Measurements from ENCODE around the gene TMEM61.

Gene TMEM61

GRCh38 chr1:55040083-55040932, 59.9 kb downstream of the TMEM61 start:
- no peak for DNase-seq

DNA sequence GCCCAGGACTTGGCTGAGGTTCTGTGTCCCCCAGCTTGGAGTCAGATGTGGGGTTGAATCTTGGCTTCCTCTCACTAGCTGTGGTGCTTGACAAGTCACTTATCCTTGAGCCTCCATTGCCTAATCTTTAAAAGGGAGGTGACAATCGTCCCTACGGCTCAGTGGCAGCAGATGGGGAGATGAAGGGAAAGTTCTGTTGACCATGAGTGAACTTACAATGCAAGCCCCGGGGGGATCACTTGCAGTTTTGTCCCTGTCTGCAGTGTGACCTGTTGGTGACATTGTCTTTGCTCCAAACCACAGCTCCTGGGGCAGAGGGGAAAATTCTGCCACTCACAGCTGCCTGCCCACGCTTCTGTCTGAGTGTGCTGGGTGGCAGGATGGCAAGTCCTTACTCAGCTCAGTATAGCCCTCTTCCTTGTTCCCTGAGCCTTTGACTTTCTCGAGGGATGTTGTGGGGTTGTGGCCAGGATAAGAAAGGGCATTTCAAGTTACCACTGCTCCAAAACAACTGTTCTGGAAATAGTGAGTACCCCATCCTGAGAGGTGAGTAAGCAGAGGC, 60.6 kb downstream of the TMEM61 start:
- DNase-seq, result no peak

GRCh38 chr1:55041613-55042012, 61.2 kb downstream of the TMEM61 start:
- DNase-seq, result no peak

Measured in NCI-H1417 treated with DMSO at 0.1 percent for 48 hours (cell line).